Measurements from ENCODE around the gene ACTR6.

GRCh38 chr12:100239589-100239988 lies 39.0 kb downstream of the ACTR6 start:
- TF ChIP-seq CTCF (IDR thresholded peaks at IDR 0.05) (no peak), POLR2A (IDR thresholded peaks at IDR 0.05) (no peak)
